SH-SY5Y (cell line): ENCODE results near the gene CLUH.

ENCODE experiments used
- GATA2 ChIP-seq: IDR thresholded peaks from 2 replicates; pipeline ENCODE4 v1.6.1; 2011; ENCODE audit warnings: mild to moderate bottlenecking, low read depth, low read length
- GATA3 ChIP-seq: IDR thresholded peaks from 2 replicates; pipeline ENCODE4 v1.6.1; 2011; ENCODE audit warnings: low read depth, mild to moderate bottlenecking, low read length, moderate library complexity

- TF ChIP-seq GATA2 (no peak), GATA3 (no peak)
These were observed 12.6 kb upstream of the CLUH start for GRCh38 chr17:2723997-2724783.
